Heart left ventricle (tissue), 16 donors: Measurements from ENCODE around the gene MYBPH. TPM values are rescaled to one million over a fixed set of nuclear protein-coding genes. Genes with fewer than 3 reads are reported as not detected.

Experiments
- ATAC-seq, 4 donors: fragments of 200-7000 bp; cut with Tn5 transposase; one replicate each; pipeline ENCODE4 v1.9.1; 2020 to 2022; ENCODE audit warnings: moderate library complexity in 4 of 4, mild to moderate bottlenecking in 3 of 4, moderate number of reproducible peaks in 1 of 4
- DNase-seq, 5 donors: peaks; one replicate each; pipeline ENCODE4 v3.0.0-alpha.2; 2020
- H3K27ac ChIP-seq, 12 donors: fragments of 200-600 bp; sonication (generic) in 4 of 12; one replicate each; pipeline versions ENCODE4 v1.5.0 to v1.8.0; 2016 to 2022; ENCODE audit warnings: mild to moderate bottlenecking in 2 of 12
- H3K27me3 ChIP-seq, 9 donors: fragments of 200-600 bp; sonication (generic) in 2 of 9; one replicate each; pipeline versions ENCODE4 v1.5.1 to v1.8.0; 2016 to 2022; ENCODE audit warnings: mild to moderate bottlenecking in 3 of 9
- H3K36me3 ChIP-seq, 9 donors: fragments of 200-600 bp; sonication (generic) in 2 of 9; one replicate each; pipeline versions ENCODE4 v1.5.0 to v1.8.0; 2018 to 2022; ENCODE audit warnings: mild to moderate bottlenecking in 2 of 9
- H3K4me1 ChIP-seq, 12 donors: fragments of 200-600 bp; sonication (generic) in 4 of 12; one replicate each; pipeline versions ENCODE4 v1.5.0 to v1.8.0; 2016 to 2022; ENCODE audit warnings: mild to moderate bottlenecking in 3 of 12
- H3K4me3 ChIP-seq, 12 donors: fragments of 200-600 bp; sonication (generic) in 4 of 12; one replicate each; pipeline versions ENCODE4 v1.5.0 to v1.8.0; 2017 to 2022; ENCODE audit warnings: mild to moderate bottlenecking in 9 of 12, moderate library complexity in 4 of 12
- H3K9me3 ChIP-seq, 12 donors: fragments of 200-600 bp; sonication (generic) in 4 of 12; one replicate each; pipeline versions ENCODE4 v1.5.0 to v1.8.0; 2016 to 2022; ENCODE audit warnings: mild to moderate bottlenecking in 1 of 12
- CTCF ChIP-seq, 12 donors: fragments of 200-600 bp; sonication (generic) in 4 of 12; IDR thresholded peaks; one replicate each; pipeline versions ENCODE4 v1.5.0 to v1.8.0; 2018 to 2022; ENCODE audit warnings: antibody characterized with exemption in 12 of 12, mild to moderate bottlenecking in 5 of 12
- POLR2A ChIP-seq, 2 donors: fragments of 450-650 bp; IDR thresholded peaks; one replicate each; pipeline ENCODE4 v1.6.1; 2017; ENCODE audit warnings: antibody characterized with exemption in 2 of 2, mild to moderate bottlenecking in 2 of 2, moderate library complexity in 2 of 2
- WGBS, 4 donors: extraction: QIAGEN DNeasy Blood & Tissue Kit in 2 of 4; methylation state at CpG; one replicate each; pipeline versions ENCODE4 v1.1.5 to v1.1.7; 2013 to 2018; 5-methylcytosine and 5-hydroxymethylcytosine counted together
- intact Hi-C, 10 donors: fragments of 100-400 bp; cut with DNase I; formaldehyde crosslinking; loops; one replicate each; pipeline versions ENCODE4 v1.11.1 to v1.14.2; 2022
- polyA plus RNA-seq, 2 donors: library from polyadenylated mRNA; stranded (reverse); fragments of 200-250 nt; gene quantifications; one replicate each; pipeline ENCODE4 v1.2.3, GENCODE V29; 2013
- total RNA-seq, 9 donors: library from RNA; depleted of rRNA in 2 of 9; stranded (reverse); fragments of >200 nt in 2 of 9; fragmentation: NEBNext Ultra II Directional in 3 of 9; extraction: Animal tissue kit (Norgen Biotek cat#: 25700) in 3 of 9; gene quantifications; one replicate each; pipeline versions ENCODE4 v1.1.0 to v1.2.4, GENCODE V29; 2016 to 2023
- donor health status: ischemic (EF 13 %, LVEDD 7.1; RV severe dilation, severe dysfunction).
- donor health status: healthy with polysubstance abuse.
- donor health status: DM: no; HTN: yes; CAD: no.
- donor health status: DM: no; HTN: no; CAD: no.
- donor health status: ischemic (EF 25% LVEDD 6.9; RV normal size, moderate dysfunction).
- donor health status: ischemic (EF 25% LVEDD 5.7; RV mildly dilated, moderate dysfunction).
- donor health status: healthy.
- donor health status: DM: yes; HTN: yes; CAD: no.
- donor health status: ischemic (EF 35%, LVEDD 5.7; RV mildly dilated, moderate dysfunction).
- donor health status: nonischemic (EF 11% LVEDD 7.7; RV severe dilation, severe dysfunction).
- donor health status: DM: yes; HTN: yes; CAD: no.
- donor health status: PGD.
- donor health status: ischemic (EF 29% LVEDD 5.4; RV normal size, mild dysfunction).
- donor health status: nonischemic (EF 23%, LVEDD 6.1; RV moderate dilation, normal function).

Gene MYBPH
- total and polyA plus RNA-seq, 11 donors = 0.32 TPM; not detected in 10

GRCh38 chr1:203201516-203202205 lies 26.0 kb upstream of the MYBPH start:
- no peaks in the 10 kb centered on the region for H3K36me3 ChIP-seq
- no peak for DNase-seq
- H3K4me3 ChIP-seq = no peak overlapping the region
- intact Hi-C loops = no loop called here
- WGBS, 4 donors = 73 to 85% (median 77%) methylated on average over 10 of the region's 10 CpGs
- TF ChIP-seq POLR2A (IDR thresholded peaks at IDR 0.05) = no peak
- TF ChIP-seq CTCF (IDR thresholded peaks at IDR 0.05) = no peak
- H3K27ac ChIP-seq = peak overlapping the region in 10 of 12 donors; percentile 33 to 77 (median 54)
- ATAC-seq = no peak
- no peaks in the 10 kb centered on the region for H3K9me3 ChIP-seq
- no peaks in the 10 kb centered on the region for H3K27me3 ChIP-seq
- H3K4me1 ChIP-seq = peaks cover 0 to 36% (median 5%) of the 10 kb centered on the region in 12 donors

- no peaks in the 10 kb centered on the region for H3K27me3 ChIP-seq
- ATAC-seq (no peak), DNase-seq (no peak)
- H3K36me3 ChIP-seq = no peaks in the 10 kb centered on the region
- H3K9me3 ChIP-seq = no peaks in the 10 kb centered on the region
- H3K4me1 ChIP-seq = peaks cover 0 to 36% (median 5%) of the 10 kb centered on the region in 12 donors
- no peak overlapping the region for H3K4me3 ChIP-seq
- intact Hi-C loops = no loop called here
- WGBS, 4 donors = 67 to 81% (median 71%) methylated on average over 1 of the region's 1 CpG
- TF ChIP-seq POLR2A (IDR thresholded peaks at IDR 0.05) = no peak
- TF ChIP-seq CTCF (IDR thresholded peaks at IDR 0.05) = no peak
- H3K27ac ChIP-seq = peak overlapping the region in 7 of 12 donors; percentile 46 to 67 (median 52)
Measured at GRCh38 chr1:203200916-203201315, 25.3 kb upstream of the MYBPH start.

GRCh38 chr1:203199816-203200571 lies 24.4 kb upstream of the MYBPH start:
- peak overlapping the region in 10 of 12 donors; percentile 13 to 67 (median 52) for H3K27ac ChIP-seq
- DNase-seq (peak in 1 of 5 donors; percentile 28), ATAC-seq (peak; percentile 34 to 73 (median 68))
- no peaks in the 10 kb centered on the region for H3K9me3 ChIP-seq
- 47 to 55% (median 54%) methylated on average over 8 of the region's 8 CpGs for WGBS, 4 donors
- no peaks in the 10 kb centered on the region for H3K36me3 ChIP-seq
- intact Hi-C loops = no loop called here
- peaks cover 0 to 36% (median 5%) of the 10 kb centered on the region in 12 donors for H3K4me1 ChIP-seq
- TF ChIP-seq POLR2A (IDR thresholded peaks at IDR 0.05) = no peak
- TF ChIP-seq CTCF (IDR thresholded peaks at IDR 0.05) = no peak
- no peak overlapping the region for H3K4me3 ChIP-seq
- no peaks in the 10 kb centered on the region for H3K27me3 ChIP-seq

- Histone ChIP-seq H3K27ac (peak overlapping the region in 8 of 12 donors; percentile 24 to 54 (median 48)), H3K27me3 (no peaks in the 10 kb centered on the region), H3K4me3 (no peak overlapping the region), H3K9me3 (no peaks in the 10 kb centered on the region), H3K4me1 (peaks cover 0 to 36% (median 5%) of the 10 kb centered on the region in 12 donors), H3K36me3 (no peaks in the 10 kb centered on the region)
- ATAC-seq (no peak), DNase-seq (no peak)
- WGBS, 4 donors = 79 to 87% (median 85%) methylated on average over 6 of the region's 6 CpGs
- no peak for TF ChIP-seq CTCF (IDR thresholded peaks at IDR 0.05)
- intact Hi-C loops = no loop called here
Measured at GRCh38 chr1:203199481-203199815, 23.8 kb upstream of the MYBPH start.
